ENCODE measurements around the gene ADM. TPM values are rescaled to one million over a fixed set of nuclear protein-coding genes. Genes with fewer than 3 reads are reported as not detected.

ADM gene
- polyA plus RNA-seq, 3 donors from 2014 or later = 0.19 to 2.1 (median 0.20) TPM

DNA sequence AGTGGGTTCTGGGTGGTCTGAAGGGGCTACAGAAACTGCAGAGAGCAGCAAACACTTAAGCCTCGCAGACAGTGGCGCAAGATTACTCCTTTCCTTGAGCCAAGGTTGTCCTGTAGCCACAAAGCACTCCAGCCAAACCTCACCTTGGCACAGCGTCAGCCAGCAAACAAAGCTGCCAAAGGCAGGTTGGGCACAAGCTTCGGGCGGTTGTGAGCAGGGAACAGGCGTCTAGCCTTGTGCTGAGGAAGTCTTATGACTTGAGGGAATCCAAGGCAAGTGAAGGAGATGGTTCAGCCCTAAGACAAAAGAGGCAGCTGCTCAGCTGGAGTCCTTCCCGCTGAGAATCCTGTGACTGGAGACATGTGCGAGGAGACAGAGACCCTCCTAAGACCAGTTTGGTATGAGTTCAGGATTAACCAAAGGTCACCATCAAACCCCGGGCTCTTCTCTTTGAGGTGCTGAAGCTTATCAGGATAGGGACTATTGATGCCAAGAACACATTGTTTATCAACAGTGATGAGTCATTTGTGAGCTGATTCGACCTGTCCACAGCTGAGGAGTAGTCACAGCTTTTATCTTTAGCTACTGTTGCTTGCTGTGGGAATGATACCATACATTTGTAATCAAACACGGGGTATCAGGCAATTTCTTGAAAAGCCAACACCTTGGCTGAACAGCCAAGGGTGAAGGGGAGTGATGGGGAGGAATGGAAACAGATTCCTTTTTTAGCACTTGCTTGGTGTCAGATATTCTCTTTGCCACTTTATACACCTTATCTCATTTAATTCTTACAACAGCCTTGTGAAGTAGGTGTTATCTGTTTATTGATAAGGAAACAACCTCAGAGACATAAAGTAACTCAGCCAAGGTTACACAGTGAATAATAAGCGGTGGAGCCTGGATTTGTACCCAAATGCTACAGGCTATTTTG is 4.6 kb downstream of the ADM start:
- H3K27me3 Mint-ChIP-seq (ENCODE audit: low read depth in 3 of 3) = peaks cover 16 to 37% (median 21%) of the 10 kb centered on the region in 3 donors

GRCh38 chr11:10310301-10310841 is 5.5 kb downstream of the ADM start:
- Mint-ChIP-seq H3K4me1 (peaks cover 25 to 32% of the 10 kb centered on the region in 2 donors), H3K9me3 (peaks cover 0 to 3% (median 0%) of the 10 kb centered on the region in 6 donors), H3K27ac (no peak overlapping the region), H3K27me3 (ENCODE audit: low read depth in 3 of 3) (peaks cover 16 to 38% (median 20%) of the 10 kb centered on the region in 3 donors), H3K4me3 (no peak overlapping the region), H3K36me3 (no peaks in the 10 kb centered on the region)
- DNase-seq = no peak

More for the DNA sequence above, 4.6 kb downstream of the ADM start:
- H3K4me3 Mint-ChIP-seq = no peak overlapping the region
- no peak overlapping the region for H3K27ac Mint-ChIP-seq
- H3K4me1 Mint-ChIP-seq = peaks cover 32 to 41% of the 10 kb centered on the region in 2 donors
- no peaks in the 10 kb centered on the region for H3K36me3 Mint-ChIP-seq
- DNase-seq = no peak
- peaks cover 0 to 3% (median 0%) of the 10 kb centered on the region in 6 donors for H3K9me3 Mint-ChIP-seq

- Mint-ChIP-seq H3K9me3 (peaks cover 0 to 3% (median 0%) of the 10 kb centered on the region in 6 donors), H3K36me3 (no peaks in the 10 kb centered on the region), H3K27ac (no peak overlapping the region), H3K4me1 (peaks cover 13 to 17% of the 10 kb centered on the region in 2 donors), H3K4me3 (no peak overlapping the region), H3K27me3 (ENCODE audit: low read depth in 3 of 3) (peaks cover 6 to 40% (median 11%) of the 10 kb centered on the region in 3 donors)
- no peak for DNase-seq
These were observed 6.9 kb downstream of the ADM start for GRCh38 chr11:10311802-10312201.

- H3K4me3 Mint-ChIP-seq = no peak overlapping the region
- no peaks in the 10 kb centered on the region for H3K4me1 Mint-ChIP-seq
- no peak overlapping the region for H3K27ac Mint-ChIP-seq
- peaks cover 0 to 5% (median 0%) of the 10 kb centered on the region in 6 donors for H3K9me3 Mint-ChIP-seq
- H3K27me3 Mint-ChIP-seq (ENCODE audit: low read depth in 3 of 3) = peaks cover 3 to 23% (median 5%) of the 10 kb centered on the region in 3 donors
- peak in 2 of 3 donors; percentile 30 to 36 for DNase-seq
- H3K36me3 Mint-ChIP-seq = no peaks in the 10 kb centered on the region
These were observed 9.6 kb downstream of the ADM start for GRCh38 chr11:10314199-10315072.

DNA sequence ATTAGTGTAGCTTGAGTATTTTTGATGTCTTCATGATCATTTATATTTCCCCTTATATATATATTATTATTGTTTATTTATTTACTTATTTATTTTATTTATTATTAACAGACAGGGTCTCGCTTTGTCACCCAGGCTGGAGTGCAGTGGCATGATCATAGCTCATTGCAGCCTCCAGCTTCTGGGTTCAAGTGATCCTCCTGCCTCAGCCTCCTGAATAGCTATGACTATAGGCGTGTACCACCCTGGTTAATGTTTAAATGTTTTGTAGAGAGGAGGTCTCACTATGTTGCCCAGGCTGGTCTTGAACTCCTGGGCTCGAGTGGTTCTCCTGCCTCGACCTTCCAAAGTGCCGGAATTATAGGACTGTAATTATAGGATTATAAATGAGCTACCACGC is 10.2 kb downstream of the ADM start:
- Mint-ChIP-seq H3K4me1 (no peaks in the 10 kb centered on the region), H3K4me3 (no peak overlapping the region), H3K27ac (no peak overlapping the region)

GRCh38 chr11:10317151-10317755 is 12.4 kb downstream of the ADM start:
- H3K9me3 Mint-ChIP-seq = peaks cover 0 to 4% (median 0%) of the 10 kb centered on the region in 6 donors
- H3K27me3 Mint-ChIP-seq (ENCODE audit: low read depth in 3 of 3) = peaks cover 2 to 15% (median 3%) of the 10 kb centered on the region in 3 donors
- no peak for DNase-seq
- no peak overlapping the region for H3K4me3 Mint-ChIP-seq
- no peaks in the 10 kb centered on the region for H3K4me1 Mint-ChIP-seq
- H3K27ac Mint-ChIP-seq = no peak overlapping the region
- H3K36me3 Mint-ChIP-seq = no peaks in the 10 kb centered on the region

More for the DNA sequence above, 10.2 kb downstream of the ADM start:
- Mint-ChIP-seq H3K36me3 (no peaks in the 10 kb centered on the region), H3K9me3 (peaks cover 0 to 5% (median 0%) of the 10 kb centered on the region in 6 donors), H3K27me3 (ENCODE audit: low read depth in 3 of 3) (peaks cover 3 to 18% (median 5%) of the 10 kb centered on the region in 3 donors)
- no peak for DNase-seq

- no peak for DNase-seq
- peaks cover 0 to 4% (median 0%) of the 10 kb centered on the region in 6 donors for H3K9me3 Mint-ChIP-seq
- no peak overlapping the region for H3K4me3 Mint-ChIP-seq
- H3K36me3 Mint-ChIP-seq = no peaks in the 10 kb centered on the region
- H3K4me1 Mint-ChIP-seq = peaks cover 0 to 1% of the 10 kb centered on the region in 2 donors
- H3K27me3 Mint-ChIP-seq (ENCODE audit: low read depth in 3 of 3) = peaks cover 3 to 10% (median 3%) of the 10 kb centered on the region in 3 donors
- H3K27ac Mint-ChIP-seq = no peak overlapping the region
These were observed 13.1 kb downstream of the ADM start for GRCh38 chr11:10317776-10318526.

DNA sequence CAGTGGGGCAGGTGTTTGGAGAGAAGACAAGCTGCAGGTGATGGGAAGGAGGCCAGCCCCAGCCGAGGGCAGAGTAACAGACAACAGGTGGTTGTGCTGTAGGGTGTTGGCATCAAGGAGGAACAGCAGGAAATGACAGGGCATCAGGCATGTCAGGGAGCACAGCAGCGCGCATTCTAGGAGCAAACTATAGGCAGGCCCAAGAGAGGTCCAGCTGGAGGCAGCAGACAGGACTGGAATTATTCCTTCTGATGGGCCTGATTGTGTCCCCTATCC is 13.6 kb downstream of the ADM start:
- no peak overlapping the region for H3K4me3 Mint-ChIP-seq
- H3K9me3 Mint-ChIP-seq = peaks cover 0 to 2% (median 0%) of the 10 kb centered on the region in 6 donors
- peaks cover 3 to 10% (median 3%) of the 10 kb centered on the region in 3 donors for H3K27me3 Mint-ChIP-seq (ENCODE audit: low read depth in 3 of 3)
- H3K4me1 Mint-ChIP-seq = peaks cover 0 to 2% of the 10 kb centered on the region in 2 donors
- DNase-seq = no peak
- no peaks in the 10 kb centered on the region for H3K36me3 Mint-ChIP-seq
- H3K27ac Mint-ChIP-seq = no peak overlapping the region

DNA sequence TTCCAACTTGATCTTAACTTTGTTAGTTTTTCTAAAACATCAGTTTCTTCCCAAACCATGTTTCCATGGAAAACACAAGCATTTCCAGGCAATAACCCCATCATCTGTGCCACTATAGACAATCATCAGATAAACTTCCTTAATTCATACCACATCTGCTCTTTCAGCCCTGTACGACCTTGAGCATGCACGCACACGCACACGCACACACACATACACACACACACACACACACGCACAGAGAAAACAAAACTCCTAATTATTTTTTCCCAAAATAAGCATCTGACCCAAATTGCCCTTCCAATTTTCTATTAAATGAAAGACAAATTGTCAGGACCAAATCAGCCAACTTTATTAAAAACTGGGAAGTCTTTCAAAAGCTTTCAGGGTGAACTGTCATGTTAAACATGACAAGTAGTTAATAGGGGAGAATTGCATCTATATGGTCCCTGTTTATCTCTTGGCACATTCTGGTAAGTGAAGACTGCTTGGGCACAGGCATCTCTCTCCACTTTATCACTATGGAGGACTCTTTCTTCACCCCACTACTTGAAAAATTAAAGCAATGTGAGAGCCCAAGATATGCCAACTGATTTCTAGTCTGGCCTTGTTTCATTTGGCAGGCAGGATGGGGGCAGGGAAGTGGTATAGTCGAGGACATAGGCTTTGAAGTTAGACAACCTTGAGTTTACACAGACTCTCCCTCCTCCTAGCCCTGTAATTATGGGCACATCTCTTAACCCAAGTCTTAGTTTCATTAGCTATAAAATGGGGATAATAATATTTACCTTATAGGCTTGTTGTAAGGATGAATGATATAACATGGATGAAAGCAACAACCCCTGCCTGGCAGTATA is 15.1 kb downstream of the ADM start:
- peaks cover 0 to 2% of the 10 kb centered on the region in 2 donors for H3K4me1 Mint-ChIP-seq
- no peak overlapping the region for H3K27ac Mint-ChIP-seq
- H3K36me3 Mint-ChIP-seq = no peaks in the 10 kb centered on the region
- peaks cover 0 to 2% (median 0%) of the 10 kb centered on the region in 6 donors for H3K9me3 Mint-ChIP-seq
- peaks cover 0 to 11% (median 1%) of the 10 kb centered on the region in 3 donors for H3K27me3 Mint-ChIP-seq (ENCODE audit: low read depth in 3 of 3)
- no peak overlapping the region for H3K4me3 Mint-ChIP-seq
- no peak for DNase-seq

GRCh38 chr11:10320736-10321465 is 16.0 kb downstream of the ADM start:
- Mint-ChIP-seq H3K4me1 (peaks cover 0 to 2% of the 10 kb centered on the region in 2 donors), H3K36me3 (no peaks in the 10 kb centered on the region), H3K27me3 (ENCODE audit: low read depth in 3 of 3) (peaks cover 0 to 16% (median 1%) of the 10 kb centered on the region in 3 donors), H3K9me3 (peaks cover 0 to 2% (median 0%) of the 10 kb centered on the region in 6 donors), H3K4me3 (no peak overlapping the region), H3K27ac (no peak overlapping the region)
- DNase-seq = no peak

DNA sequence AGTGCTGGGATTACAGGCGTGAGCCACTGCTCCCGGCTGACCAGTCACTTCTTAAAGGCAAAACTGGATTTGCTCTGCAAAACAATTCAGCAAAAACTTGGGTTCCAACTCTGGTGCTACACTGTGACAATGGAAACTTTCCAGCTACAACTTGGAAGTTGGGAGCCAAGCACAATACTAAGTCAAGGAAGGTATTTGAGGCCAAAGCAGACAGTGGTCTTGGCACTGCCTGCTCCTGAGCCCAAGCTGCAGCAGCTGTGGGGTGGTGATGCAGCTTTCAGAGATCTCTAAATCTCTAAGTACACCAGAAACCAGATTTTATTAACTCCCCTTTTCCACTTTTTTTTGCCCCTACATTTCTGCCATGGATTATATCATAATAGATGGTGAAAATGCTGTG is 17.5 kb downstream of the ADM start:
- H3K9me3 Mint-ChIP-seq = peaks cover 0 to 2% (median 0%) of the 10 kb centered on the region in 6 donors
- no peak overlapping the region for H3K4me3 Mint-ChIP-seq
- no peak overlapping the region for H3K27ac Mint-ChIP-seq
- H3K4me1 Mint-ChIP-seq = peaks cover 0 to 2% of the 10 kb centered on the region in 2 donors
- no peaks in the 10 kb centered on the region for H3K36me3 Mint-ChIP-seq
- peaks cover 0 to 14% (median 1%) of the 10 kb centered on the region in 3 donors for H3K27me3 Mint-ChIP-seq (ENCODE audit: low read depth in 3 of 3)
- DNase-seq = no peak
